Panc1 (cell line): ENCODE measurements around the gene SAMD14. TPM values are rescaled to one million over a fixed set of nuclear protein-coding genes. Genes with fewer than 3 reads are reported as not detected.
A peak's percentile ranks its signal among the peaks of the same experiment; 100 is the strongest.

Experiments used
- ATAC-seq: fragments of 200-7000 bp; cut with Tn5 transposase; 2 replicates; pipeline ENCODE4 v1.9.1; 2020; ENCODE audit warnings: mild to moderate bottlenecking, moderate library complexity
- BruUV-seq: library from RNA; stranded (reverse); fragments of 400-500 nt; replicated peaks from 2 replicates; lab custom pipeline; 2021; lab: Mats Ljungman, UMichigan
- CTCF ChIA-PET: fragments of 300-600 bp; sonication (Branson Sonifier 250); formaldehyde crosslinking; loops from one replicate; lab custom pipeline; 2022; ENCODE audit warnings: antibody characterized with exemption; lab: Charles Lee
- POLR2A ChIA-PET: fragments of 300-600 bp; sonication (Branson Sonifier 250); formaldehyde crosslinking; loops from one replicate; lab custom pipeline; 2022; ENCODE audit warnings: antibody characterized with exemption; lab: Charles Lee
- DNase-seq: peaks from one replicate; pipeline ENCODE4 v3.0.0-alpha.2; 2010; ENCODE audit warnings: low read depth, low spot score
- H3K27ac ChIP-seq: 2 replicates; pipeline ENCODE4 v1.5.1; 2011; ENCODE audit warnings: mild to moderate bottlenecking, low read length, inconsistent platforms
- H3K27me3 ChIP-seq: fragments of 200-500 bp; sonication (Bioruptor generic); 2 replicates; pipeline ENCODE4 v1.6.0; 2014; ENCODE audit warnings: low read length, inconsistent platforms; ENCODE audit not compliant: control insufficient read depth, insufficient read depth
- H3K36me3 ChIP-seq: fragments of 200-500 bp; sonication (Bioruptor generic); 2 replicates; pipeline ENCODE4 v1.5.1; 2014; ENCODE audit warnings: inconsistent platforms, mild to moderate bottlenecking, low read length, moderate library complexity; ENCODE audit not compliant: control insufficient read depth, insufficient read depth
- H3K4me1 ChIP-seq: 2 replicates; pipeline ENCODE4 v1.5.1; 2011; ENCODE audit warnings: inconsistent platforms, mild to moderate bottlenecking, low read length, moderate library complexity; ENCODE audit not compliant: control insufficient read depth, insufficient read depth
- H3K4me3 ChIP-seq, 2 experiments: 2 replicates each; pipeline ENCODE4 v1.5.1; 2011 to 2012; ENCODE audit warnings: low read depth in 2 of 2, low read length in 2 of 2, mild to moderate bottlenecking in 2 of 2, inconsistent platforms in 1 of 2, moderate library complexity in 1 of 2
- H3K9me3 ChIP-seq: fragments of 200-500 bp; sonication (Bioruptor generic); 2 replicates; pipeline ENCODE4 v1.5.1; 2014; ENCODE audit warnings: low read depth, mild to moderate bottlenecking, inconsistent platforms, low read length, moderate library complexity; ENCODE audit not compliant: control insufficient read depth, insufficient read depth
- CTCF ChIP-seq: fragments of 450-650 bp; IDR thresholded peaks from 2 replicates; pipeline ENCODE4 v1.5.1; 2017; ENCODE audit warnings: mild to moderate bottlenecking
- POLR2AphosphoS5 ChIP-seq: IDR thresholded peaks from 2 replicates; pipeline ENCODE4 v1.6.1; 2012; ENCODE audit warnings: mild to moderate bottlenecking, low read depth, low read length, moderate library complexity
- SIN3A ChIP-seq: IDR thresholded peaks from 2 replicates; pipeline ENCODE4 v1.6.1; 2012; ENCODE audit warnings: low read depth, mild to moderate bottlenecking, low read length, moderate library complexity, borderline replicate concordance; ENCODE audit not compliant: insufficient read depth
- TCF7L2 ChIP-seq: IDR thresholded peaks from 2 replicates; pipeline ENCODE4 v1.6.1; 2011; ENCODE audit warnings: mild to moderate bottlenecking, low read depth, low read length, inconsistent platforms
- in situ Hi-C: cut with HindIII; loops from 2 replicates; pipeline ENCODE4 v1.10.0; 2016; ENCODE audit warnings: low sequenced_read_pairs, low pct_unique_long_range_greater_than_20kb
- intact Hi-C: fragments of 100-400 bp; cut with micrococcal nuclease; formaldehyde crosslinking; loops from one replicate; pipeline ENCODE4 v1.10.0; 2022; ENCODE audit not compliant: unreplicated experiment
- total RNA-seq: library from RNA; stranded (reverse); gene quantifications from one replicate; pipeline ENCODE4 v1.2.1, GENCODE V29; 2021; ENCODE audit not compliant: unreplicated experiment
- TF ChIP-seq, protein P1 (sequence below), 2 experiments: IDR thresholded peaks; 2 replicates each; pipeline ENCODE4 v1.6.1; 2011 to 2012; ENCODE audit warnings: low read depth in 2 of 2, control low read depth in 1 of 2, low read length in 1 of 2, mild to moderate bottlenecking in 1 of 2, moderate library complexity in 1 of 2; ENCODE audit not compliant: insufficient read depth in 1 of 2

Gene SAMD14
- total RNA-seq, 1 experiment from 2014 or later = 6.9 TPM

- intact Hi-C loops = loop anchor here (2.0 kb wide), 1 partner anchor 203 kb away; no protein-coding TSS in a partner anchor
- peak overlapping the region; percentile 86 for H3K27ac ChIP-seq
Measured at GRCh38 chr17:50094243-50094752, 35.7 kb downstream of the SAMD14 start.

GRCh38 chr17:50093807-50094206 is 36.2 kb downstream of the SAMD14 start:
- no TSS peak for BruUV-seq
- TF ChIP-seq SIN3A (0 out of 2 replicates have a peak, but pooled peaks have one; percentile 1), POLR2AphosphoS5 (no peak)
- 0 out of 4 replicates have a peak overlapping the region, but pooled peaks of 1 of the 2 experiments have one; percentile 73 for H3K4me3 ChIP-seq
- peak overlapping the region; percentile 25; the same call in 1 of the 2 replicates for H3K27ac ChIP-seq
- in situ Hi-C loops = no loop called here
- no peaks in the 10 kb centered on the region for H3K9me3 ChIP-seq
- peak; percentile 5 for ATAC-seq
- DNase-seq = no peak
- H3K36me3 ChIP-seq = peaks cover 2% of the 10 kb centered on the region; the same call in 1 of the 2 replicates
- ChIA-PET POLR2A (interaction anchor here (0.6 kb wide), 3 partner anchors 83 to 393 kb away, joined by 3 to 6 read pairs (median 6); no protein-coding TSS in a partner anchor), CTCF (interaction anchor here (0.7 to 2.7 kb wide), 16 partner anchors 14 to 223 kb away, joined by 3 to 16 read pairs (median 6); partner anchors contain the start of genes ITGA3 and SAMD14)
- H3K4me1 ChIP-seq = peaks cover 36% of the 10 kb centered on the region
- intact Hi-C loops = loop anchor here (2.0 kb wide), 1 partner anchor 203 kb away; no protein-coding TSS in a partner anchor
- H3K27me3 ChIP-seq = no peaks in the 10 kb centered on the region

More at GRCh38 chr17:50094243-50094752, 35.7 kb downstream of the SAMD14 start:
- Histone ChIP-seq H3K4me1 (peaks cover 36% of the 10 kb centered on the region), H3K4me3 (peak overlapping the region; percentile 73 to 75), H3K36me3 (peaks cover 2% of the 10 kb centered on the region; the same call in 1 of the 2 replicates), H3K9me3 (no peaks in the 10 kb centered on the region), H3K27me3 (no peaks in the 10 kb centered on the region)
- peak; percentile 79 for TF ChIP-seq POLR2AphosphoS5
- peak; percentile 96 for TF ChIP-seq CTCF
- TF ChIP-seq, protein P1, sequence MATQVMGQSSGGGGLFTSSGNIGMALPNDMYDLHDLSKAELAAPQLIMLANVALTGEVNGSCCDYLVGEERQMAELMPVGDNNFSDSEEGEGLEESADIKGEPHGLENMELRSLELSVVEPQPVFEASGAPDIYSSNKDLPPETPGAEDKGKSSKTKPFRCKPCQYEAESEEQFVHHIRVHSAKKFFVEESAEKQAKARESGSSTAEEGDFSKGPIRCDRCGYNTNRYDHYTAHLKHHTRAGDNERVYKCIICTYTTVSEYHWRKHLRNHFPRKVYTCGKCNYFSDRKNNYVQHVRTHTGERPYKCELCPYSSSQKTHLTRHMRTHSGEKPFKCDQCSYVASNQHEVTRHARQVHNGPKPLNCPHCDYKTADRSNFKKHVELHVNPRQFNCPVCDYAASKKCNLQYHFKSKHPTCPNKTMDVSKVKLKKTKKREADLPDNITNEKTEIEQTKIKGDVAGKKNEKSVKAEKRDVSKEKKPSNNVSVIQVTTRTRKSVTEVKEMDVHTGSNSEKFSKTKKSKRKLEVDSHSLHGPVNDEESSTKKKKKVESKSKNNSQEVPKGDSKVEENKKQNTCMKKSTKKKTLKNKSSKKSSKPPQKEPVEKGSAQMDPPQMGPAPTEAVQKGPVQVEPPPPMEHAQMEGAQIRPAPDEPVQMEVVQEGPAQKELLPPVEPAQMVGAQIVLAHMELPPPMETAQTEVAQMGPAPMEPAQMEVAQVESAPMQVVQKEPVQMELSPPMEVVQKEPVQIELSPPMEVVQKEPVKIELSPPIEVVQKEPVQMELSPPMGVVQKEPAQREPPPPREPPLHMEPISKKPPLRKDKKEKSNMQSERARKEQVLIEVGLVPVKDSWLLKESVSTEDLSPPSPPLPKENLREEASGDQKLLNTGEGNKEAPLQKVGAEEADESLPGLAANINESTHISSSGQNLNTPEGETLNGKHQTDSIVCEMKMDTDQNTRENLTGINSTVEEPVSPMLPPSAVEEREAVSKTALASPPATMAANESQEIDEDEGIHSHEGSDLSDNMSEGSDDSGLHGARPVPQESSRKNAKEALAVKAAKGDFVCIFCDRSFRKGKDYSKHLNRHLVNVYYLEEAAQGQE (IDR thresholded peaks at IDR 0.05; ENCODE audit: insufficient read depth in 1 of 2, low read depth in 2 of 2, low read length in 1 of 2) = no peak
- 0 out of 2 replicates have a peak, but pooled peaks have one; percentile 11 for TF ChIP-seq SIN3A
- peak; percentile 51; the same call in 1 of the 2 replicates for TF ChIP-seq TCF7L2
- POLR2A ChIA-PET = interaction anchor here (0.6 kb wide), 4 partner anchors 83 to 1096 kb away, joined by 3 to 11 read pairs (median 6); no protein-coding TSS in a partner anchor
- in situ Hi-C loops = no loop called here
- BruUV-seq = no TSS peak
- ATAC-seq (peak; percentile 71), DNase-seq (peak; percentile 75)
- CTCF ChIA-PET = interaction anchor here (0.6 to 2.7 kb wide), 19 partner anchors 15 to 222 kb away, joined by 3 to 16 read pairs (median 4); partner anchors contain the start of genes ITGA3 and SAMD14
